Fibroblast of skin of right quadriceps (primary cell): ENCODE results near the gene ADGRV1.

Source experiments
- DNase-seq: peaks from one replicate; pipeline ENCODE4 v3.0.0-alpha.2; 2013

The ADGRV1 gene

GRCh38 chr5:91146905-91147600 lies 588.5 kb downstream of the ADGRV1 start:
- no peak for DNase-seq

GRCh38 chr5:91150234-91150633 lies 591.6 kb downstream of the ADGRV1 start:
- DNase-seq: no peak

- no peak for DNase-seq
Measured at GRCh38 chr5:91150636-91151035, 592.0 kb downstream of the ADGRV1 start.

- peak; percentile 89 for DNase-seq
Measured at GRCh38 chr5:91151947-91152346, 593.4 kb downstream of the ADGRV1 start.

- no peak for DNase-seq
Measured at GRCh38 chr5:91154338-91154737, 595.7 kb downstream of the ADGRV1 start.

- no peak for DNase-seq
Measured at GRCh38 chr5:91155274-91155673, 596.7 kb downstream of the ADGRV1 start.

GRCh38 chr5:91156242-91156641 lies 597.6 kb downstream of the ADGRV1 start:
- peak; percentile 18 for DNase-seq

GRCh38 chr5:91158011-91158410 lies 599.4 kb downstream of the ADGRV1 start:
- DNase-seq: no peak

- DNase-seq: no peak
Measured at GRCh38 chr5:91159647-91160046, 601.0 kb downstream of the ADGRV1 start.

GRCh38 chr5:91160714-91161285 lies 602.2 kb downstream of the ADGRV1 start:
- DNase-seq: no peak

GRCh38 chr5:91162534-91163381 lies 604.2 kb downstream of the ADGRV1 start:
- peak; percentile 78 for DNase-seq

GRCh38 chr5:91164424-91164823 lies 605.8 kb downstream of the ADGRV1 start:
- no peak for DNase-seq

- DNase-seq: peak; percentile 68
Measured at GRCh38 chr5:91166059-91166807, 607.6 kb downstream of the ADGRV1 start.

GRCh38 chr5:91168859-91169258 lies 610.3 kb downstream of the ADGRV1 start:
- no peak for DNase-seq

- DNase-seq: peak; percentile 52
Measured at GRCh38 chr5:91170266-91170665, 611.7 kb downstream of the ADGRV1 start.

- no peak for DNase-seq
Measured at GRCh38 chr5:91171322-91171721, 612.7 kb downstream of the ADGRV1 start.

- no peak for DNase-seq
Measured at GRCh38 chr5:91174396-91174795, 615.8 kb downstream of the ADGRV1 start.

- DNase-seq: no peak
Measured at GRCh38 chr5:91175708-91176107, 617.1 kb downstream of the ADGRV1 start.

- DNase-seq: peak; percentile 14
Measured at GRCh38 chr5:91176288-91177016, 617.9 kb downstream of the ADGRV1 start.

GRCh38 chr5:91177085-91177484 lies 618.5 kb downstream of the ADGRV1 start:
- DNase-seq: no peak

- no peak for DNase-seq
Measured at GRCh38 chr5:91177639-91178038, 619.0 kb downstream of the ADGRV1 start.

GRCh38 chr5:91178461-91178860 lies 619.9 kb downstream of the ADGRV1 start:
- DNase-seq: peak; percentile 36
